ENCODE results near the gene MRPL52.
"Not testable (repeated sequence)": the region's sequence is repeated elsewhere in the genome, so short reads cannot be mapped to it uniquely, and the experiment has no call there.

Gene MRPL52

DNA sequence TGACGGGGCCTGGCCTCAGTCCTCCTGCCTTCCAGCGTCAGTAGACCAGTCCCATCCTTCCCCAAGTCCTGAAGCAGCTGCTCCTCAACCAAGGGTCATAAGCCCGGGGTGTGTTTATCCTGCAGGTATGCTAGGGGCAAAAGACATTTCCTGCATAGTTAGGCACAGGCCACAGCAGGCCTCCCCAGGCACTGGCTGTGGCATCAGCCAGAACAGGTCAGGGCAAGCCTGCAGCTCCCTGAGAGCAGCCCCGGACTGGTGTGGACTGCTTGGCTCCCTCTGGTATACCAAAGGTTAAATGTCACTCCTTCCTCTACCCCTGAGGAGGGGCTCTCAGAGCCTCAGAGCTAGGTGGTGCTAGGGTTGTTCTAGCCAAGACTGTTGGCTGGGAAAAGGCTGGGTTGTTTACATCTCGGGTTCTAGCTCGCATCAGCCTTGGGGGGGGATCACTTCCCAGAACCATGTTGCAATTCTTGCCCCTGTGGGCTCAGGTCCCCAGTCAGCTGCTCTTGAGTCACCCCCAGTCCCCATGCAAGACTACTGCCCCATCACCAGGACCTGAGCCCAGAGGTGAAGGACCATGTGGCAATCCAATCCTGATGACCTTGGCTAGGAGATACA, 9.6 kb downstream of the MRPL52 start:
- no peak for DNase-seq (ENCODE audit: low spot score)

GRCh38 chr14:22841311-22841710, 11.6 kb downstream of the MRPL52 start:
- DNase-seq (ENCODE audit: low spot score), result no peak

- DNase-seq (ENCODE audit: low spot score), result peak; percentile 8
Observed at GRCh38 chr14:22841769-22842168, 12.1 kb downstream of the MRPL52 start.

DNA sequence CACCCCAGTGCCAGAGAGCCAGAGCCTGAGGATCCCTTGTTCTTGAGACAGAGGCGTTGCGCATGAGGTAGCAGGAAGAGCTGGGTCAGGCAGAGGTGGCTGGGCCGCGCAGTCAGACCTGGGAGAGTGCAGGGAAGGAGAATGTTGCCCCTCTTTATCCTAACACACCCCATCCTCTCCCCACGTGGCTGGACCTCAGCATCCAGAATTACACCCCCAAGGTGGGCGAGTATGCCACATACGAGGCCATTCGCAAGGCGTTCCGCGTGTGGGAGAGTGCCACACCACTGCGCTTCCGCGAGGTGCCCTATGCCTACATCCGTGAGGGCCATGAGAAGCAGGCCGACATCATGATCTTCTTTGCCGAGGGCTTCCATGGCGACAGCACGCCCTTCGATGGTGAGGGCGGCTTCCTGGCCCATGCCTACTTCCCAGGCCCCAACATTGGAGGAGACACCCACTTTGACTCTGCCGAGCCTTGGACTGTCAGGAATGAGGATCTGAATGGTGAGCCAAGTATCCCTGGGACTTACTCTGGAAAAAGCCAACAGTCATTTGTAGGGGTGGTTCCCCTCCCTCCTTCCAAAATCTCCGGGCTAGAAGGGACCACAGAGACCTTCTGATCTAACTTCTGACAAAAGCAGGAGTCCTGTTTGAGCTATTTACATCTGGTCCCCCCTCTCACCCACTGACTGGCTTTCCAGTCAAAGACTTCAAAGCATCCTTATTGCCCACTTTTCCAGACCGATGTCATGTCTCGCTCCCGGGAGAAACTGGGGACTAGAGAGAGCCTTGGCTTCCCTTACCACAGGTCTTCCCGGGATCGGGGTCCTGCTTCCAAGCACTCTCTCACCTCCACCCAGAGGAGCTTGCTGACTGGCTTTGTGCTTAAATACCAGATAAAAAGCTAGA, 12.8 kb downstream of the MRPL52 start:
- peak; percentile 18 for DNase-seq (ENCODE audit: low spot score)

DNA sequence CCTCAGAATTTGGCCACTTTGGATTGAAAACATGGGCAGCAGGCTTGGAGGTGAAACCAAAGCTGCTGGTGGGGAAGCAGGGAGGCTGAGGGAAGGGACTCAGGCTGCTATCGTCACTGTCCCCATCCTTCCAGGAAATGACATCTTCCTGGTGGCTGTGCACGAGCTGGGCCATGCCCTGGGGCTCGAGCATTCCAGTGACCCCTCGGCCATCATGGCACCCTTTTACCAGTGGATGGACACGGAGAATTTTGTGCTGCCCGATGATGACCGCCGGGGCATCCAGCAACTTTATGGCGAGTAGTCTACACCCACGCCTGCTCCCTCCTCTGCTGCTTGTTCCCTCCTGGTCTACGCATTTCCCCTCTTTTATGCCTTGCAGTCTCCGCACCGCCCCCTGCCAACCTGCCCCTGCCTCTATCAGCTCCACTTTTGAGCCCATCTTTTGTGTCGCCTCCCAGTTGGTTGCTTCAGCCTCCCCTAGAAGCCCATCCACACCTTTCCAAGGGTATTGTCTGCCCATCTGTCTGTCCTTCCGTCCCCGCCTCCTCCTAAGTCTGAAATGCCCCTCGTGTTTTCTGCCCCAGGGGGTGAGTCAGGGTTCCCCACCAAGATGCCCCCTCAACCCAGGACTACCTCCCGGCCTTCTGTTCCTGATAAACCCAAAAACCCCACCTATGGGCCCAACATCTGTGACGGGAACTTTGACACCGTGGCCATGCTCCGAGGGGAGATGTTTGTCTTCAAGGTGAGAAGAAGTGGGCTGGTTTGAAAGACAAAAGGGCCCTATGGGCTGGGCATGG, 13.6 kb downstream of the MRPL52 start:
- DNase-seq (ENCODE audit: low spot score), result peak; percentile 9

GRCh38 chr14:22844221-22845102, 14.8 kb downstream of the MRPL52 start:
- peak; percentile 15 for DNase-seq (ENCODE audit: low spot score)

DNA sequence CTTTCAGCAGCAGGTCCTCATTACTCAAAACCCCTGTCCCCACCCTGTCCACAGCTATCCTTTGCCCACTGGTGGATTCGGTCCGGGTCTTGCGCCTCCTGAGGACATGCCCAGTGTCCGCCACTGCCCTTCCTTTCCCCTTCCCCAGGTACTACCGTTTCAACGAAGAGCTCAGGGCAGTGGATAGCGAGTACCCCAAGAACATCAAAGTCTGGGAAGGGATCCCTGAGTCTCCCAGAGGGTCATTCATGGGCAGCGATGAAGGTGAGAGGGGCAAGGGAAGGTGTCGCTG, 15.4 kb downstream of the MRPL52 start:
- no peak for DNase-seq (ENCODE audit: low spot score)

DNA sequence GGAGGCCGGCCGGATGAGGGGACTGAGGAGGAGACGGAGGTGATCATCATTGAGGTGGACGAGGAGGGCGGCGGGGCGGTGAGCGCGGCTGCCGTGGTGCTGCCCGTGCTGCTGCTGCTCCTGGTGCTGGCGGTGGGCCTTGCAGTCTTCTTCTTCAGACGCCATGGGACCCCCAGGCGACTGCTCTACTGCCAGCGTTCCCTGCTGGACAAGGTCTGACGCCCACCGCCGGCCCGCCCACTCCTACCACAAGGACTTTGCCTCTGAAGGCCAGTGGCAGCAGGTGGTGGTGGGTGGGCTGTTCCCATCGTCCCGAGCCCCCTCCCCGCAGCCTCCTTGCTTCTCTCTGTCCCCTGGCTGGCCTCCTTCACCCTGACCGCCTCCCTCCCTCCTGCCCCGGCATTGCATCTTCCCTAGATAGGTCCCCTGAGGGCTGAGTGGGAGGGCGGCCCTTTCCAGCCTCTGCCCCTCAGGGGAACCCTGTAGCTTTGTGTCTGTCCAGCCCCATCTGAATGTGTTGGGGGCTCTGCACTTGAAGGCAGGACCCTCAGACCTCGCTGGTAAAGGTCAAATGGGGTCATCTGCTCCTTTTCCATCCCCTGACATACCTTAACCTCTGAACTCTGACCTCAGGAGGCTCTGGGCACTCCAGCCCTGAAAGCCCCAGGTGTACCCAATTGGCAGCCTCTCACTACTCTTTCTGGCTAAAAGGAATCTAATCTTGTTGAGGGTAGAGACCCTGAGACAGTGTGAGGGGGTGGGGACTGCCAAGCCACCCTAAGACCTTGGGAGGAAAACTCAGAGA, 16.3 kb downstream of the MRPL52 start:
- no peak for DNase-seq (ENCODE audit: low spot score)

- peak; percentile 27 for DNase-seq (ENCODE audit: low spot score)
Observed at GRCh38 chr14:22846811-22847307, 17.2 kb downstream of the MRPL52 start.

- DNase-seq (ENCODE audit: low spot score), result no peak
Observed at GRCh38 chr14:22847661-22848341, 18.1 kb downstream of the MRPL52 start.

GRCh38 chr14:22848351-22849164, 18.9 kb downstream of the MRPL52 start:
- DNase-seq (ENCODE audit: low spot score), result peak; percentile 26

DNA sequence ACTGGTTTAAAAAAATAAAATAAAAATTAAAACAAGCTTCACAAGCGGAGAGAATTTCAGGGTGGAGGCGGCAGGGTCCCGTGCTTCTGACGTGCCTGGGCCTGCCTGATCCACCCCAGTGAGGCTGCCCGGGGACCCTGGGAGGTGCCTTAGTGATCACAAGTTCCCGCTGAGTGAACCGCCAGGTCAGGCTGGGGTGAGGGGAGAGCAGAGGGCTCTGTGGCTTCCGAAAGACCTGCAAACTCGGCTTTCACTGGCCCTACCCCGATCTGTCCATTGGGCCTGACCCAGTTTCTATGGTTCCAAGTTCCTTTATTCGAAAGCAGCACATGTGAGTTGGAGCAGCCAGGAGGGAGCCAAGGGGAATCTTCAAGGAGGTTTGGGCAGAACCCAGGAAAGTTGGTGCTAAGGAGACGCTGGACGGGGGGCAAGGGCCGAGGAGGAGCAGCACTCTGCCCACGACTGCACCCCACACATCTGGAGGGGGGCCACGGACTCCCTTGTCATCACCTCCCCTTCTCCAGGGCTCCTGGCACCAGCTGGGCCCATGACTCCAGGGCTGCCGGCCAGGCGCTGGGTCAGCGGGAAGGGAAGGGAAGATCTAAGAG, 19.6 kb downstream of the MRPL52 start:
- DNase-seq (ENCODE audit: low spot score), result peak; percentile 22

- DNase-seq (ENCODE audit: low spot score), result no peak
Observed at GRCh38 chr14:22850944-22851764, 21.5 kb downstream of the MRPL52 start.

- DNase-seq (ENCODE audit: low spot score), result not testable (repeated sequence)
Observed at GRCh38 chr14:22852178-22852577, 22.5 kb downstream of the MRPL52 start.

DNA sequence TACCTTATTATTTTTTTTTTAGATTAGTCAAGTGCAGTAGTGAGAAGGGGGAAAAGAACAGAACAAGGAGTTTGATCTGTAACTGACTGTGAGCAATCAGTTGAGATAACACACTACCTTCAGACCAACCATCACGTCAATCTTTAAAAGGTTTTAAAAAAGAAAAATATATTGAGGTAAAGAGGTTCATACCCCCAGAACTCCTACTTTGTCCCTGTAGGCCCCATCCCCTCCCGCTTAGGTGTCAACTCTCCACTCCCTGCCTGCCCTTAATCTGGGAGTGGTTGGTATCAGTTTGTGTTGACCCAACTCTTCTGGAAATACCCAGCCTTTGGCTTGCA, 22.9 kb downstream of the MRPL52 start:
- DNase-seq (ENCODE audit: low spot score), result no peak

DNA sequence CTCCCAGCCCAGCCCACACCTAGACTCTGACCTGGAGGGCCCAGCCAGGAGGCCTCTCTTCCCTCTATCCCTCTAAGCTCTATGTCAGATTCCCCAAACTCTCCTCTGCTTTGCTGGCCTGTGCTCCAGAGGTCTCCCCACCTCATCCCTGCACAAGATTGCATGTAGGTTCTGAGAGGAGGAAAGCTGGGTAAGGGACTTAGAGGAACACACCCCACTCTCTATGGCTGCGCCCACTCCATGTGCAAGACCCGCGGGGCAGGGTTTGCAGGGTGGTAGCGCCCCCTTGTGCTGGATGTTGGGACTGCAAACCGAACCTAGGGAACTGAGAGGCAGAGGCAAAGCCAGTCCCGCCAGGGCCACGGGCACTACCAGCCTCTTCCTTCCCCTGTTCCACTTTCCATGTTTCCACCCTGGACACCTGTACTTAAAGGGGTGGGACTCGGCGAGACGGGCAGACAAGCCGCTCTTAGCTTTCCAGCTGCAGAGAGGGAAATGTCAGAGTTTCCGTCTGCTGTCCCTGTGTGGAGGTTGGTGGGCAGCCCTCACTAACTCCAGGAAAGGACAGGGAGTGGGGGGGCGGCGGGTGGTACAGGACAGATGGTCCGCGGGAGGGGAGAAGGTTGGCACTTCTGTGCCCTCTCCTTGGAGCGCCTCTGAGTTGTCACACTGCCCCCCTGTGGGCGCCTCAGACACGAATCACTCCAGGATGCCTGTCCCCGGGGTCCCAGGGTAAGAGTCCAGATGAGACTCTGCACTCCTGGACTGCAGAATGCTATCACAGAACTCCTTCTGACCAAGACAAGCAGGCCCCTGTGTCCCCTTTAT, 23.5 kb downstream of the MRPL52 start:
- DNase-seq (ENCODE audit: low spot score), result peak; percentile 89

DNA sequence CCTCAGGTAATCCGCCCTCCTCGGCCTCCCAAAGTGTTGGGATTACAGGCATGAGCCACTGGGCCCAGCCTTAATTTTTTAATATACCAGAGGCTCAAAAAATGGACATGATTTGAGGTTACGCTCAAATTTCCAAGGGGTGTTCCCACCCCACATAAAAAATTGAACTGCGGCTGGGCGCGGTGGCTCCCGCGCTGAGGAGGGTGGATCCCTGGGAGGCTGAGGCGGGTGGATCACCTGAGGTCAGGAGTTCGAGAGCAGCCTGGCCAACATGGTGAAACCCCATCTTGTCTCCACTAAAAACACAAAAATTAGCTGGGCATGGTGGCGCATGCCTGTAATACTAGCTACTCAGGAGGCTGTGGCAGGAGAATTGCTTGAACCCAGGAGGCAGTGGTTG, 24.6 kb downstream of the MRPL52 start:
- not testable (repeated sequence) for DNase-seq (ENCODE audit: low spot score)
